GM15510 (cell line): ENCODE measurements around the gene DGKI.

Experiments used
- POLR2A ChIP-seq: IDR thresholded peaks from 3 replicates; pipeline ENCODE4 v1.6.1; 2011; ENCODE audit warnings: borderline replicate concordance; ENCODE audit not compliant: insufficient read length; ENCODE audit errors: extremely low read depth

DGKI gene

DNA sequence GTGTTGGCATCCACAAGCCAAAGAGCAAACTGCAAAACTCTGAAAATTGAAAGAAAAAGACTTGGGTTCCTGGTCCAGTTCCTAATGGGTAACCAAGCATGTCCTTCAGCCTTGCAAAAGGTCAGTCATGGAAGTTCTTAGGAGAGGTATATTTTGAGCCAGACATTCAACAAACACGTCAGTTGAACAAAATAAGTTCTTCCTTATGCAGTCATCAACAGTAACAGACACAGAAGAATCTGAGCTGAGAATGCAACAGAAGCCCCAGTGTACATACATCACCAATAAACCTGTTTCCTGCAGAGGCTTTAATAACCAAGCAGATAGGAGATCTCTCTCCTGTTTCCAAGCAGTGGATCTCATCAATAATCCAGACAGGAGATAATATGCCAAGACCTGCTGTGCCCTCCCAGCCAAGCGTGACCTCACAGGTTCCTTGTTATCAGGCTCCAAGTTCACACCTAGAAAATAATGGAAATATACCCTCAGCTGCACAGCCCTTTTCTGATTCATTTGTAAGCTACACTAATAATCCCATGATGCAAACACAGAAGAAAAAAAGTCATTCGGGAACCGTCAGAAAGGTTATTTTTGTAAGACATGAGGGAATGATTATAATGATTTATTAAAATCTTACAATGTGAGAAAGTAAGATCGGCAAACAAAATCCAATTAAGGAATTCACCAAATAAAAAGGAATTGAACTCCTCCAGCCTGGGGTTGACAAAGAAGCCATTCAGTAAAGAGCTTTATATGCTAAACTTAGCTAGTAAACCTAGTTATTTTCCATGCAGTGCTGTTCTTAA lies 90.7 kb downstream of the DGKI start:
- TF ChIP-seq POLR2A = no peak

DNA sequence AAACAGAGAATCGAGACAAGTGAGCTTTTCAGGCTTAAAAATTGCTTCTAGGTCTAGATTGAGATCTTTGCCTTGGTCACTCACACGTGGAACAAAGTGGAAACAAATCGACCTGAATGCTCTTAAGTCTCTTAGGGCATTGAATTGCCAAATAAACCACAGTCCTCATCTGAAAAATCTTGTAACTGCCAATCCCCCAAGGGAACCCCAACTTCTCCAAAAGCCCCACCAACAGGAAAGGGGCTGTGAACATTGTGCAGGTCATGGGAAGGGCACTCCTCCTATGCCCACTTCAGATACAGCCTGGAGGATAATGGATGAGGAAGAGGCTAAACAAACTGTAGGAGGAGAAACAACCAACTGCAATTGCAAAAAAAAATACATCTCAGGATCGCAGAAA lies 91.3 kb downstream of the DGKI start:
- no peak for TF ChIP-seq POLR2A

DNA sequence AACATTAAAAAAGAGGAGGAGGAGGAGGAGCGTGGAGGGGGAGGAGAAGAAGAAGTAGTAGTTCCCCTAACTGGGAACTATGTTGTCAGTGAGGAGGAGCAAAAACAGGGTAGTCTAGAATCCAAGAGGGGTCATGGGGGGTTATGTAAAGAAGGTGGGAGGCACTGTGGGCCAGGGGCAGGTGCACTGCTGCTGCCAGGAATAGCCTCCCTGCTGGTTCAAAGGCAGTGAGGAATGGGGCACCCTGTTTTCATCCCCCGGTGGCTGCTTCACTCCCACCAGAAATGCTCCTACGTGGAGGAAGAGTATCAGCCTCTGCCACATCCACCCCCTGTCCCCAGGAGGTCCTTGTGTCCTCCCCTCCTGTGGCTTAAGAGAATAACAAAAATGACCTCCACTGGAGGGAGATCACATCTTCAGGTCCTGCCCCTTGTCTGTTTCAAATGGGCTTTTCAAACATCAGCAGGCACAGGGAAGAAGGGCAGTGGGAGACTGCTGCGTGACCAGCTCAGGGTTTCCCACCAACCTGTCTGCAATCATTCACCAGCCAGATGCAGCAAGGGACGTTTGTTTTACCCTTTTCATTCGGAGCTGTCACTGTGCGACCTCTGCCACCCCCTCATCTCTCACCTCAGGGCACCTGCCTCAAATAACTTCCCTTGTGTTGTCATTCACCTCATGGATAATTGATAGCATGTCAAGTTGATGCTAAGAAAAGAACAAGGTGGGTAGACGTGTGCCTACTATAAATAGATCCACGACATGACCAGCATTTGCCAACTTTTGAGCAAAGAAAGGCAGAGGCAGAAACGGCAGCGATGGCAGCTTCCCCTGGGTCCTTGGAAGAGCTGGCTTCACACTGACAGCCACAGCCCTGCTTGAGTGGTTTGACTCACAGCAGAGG lies 92.6 kb downstream of the DGKI start:
- TF ChIP-seq POLR2A = no peak

DNA sequence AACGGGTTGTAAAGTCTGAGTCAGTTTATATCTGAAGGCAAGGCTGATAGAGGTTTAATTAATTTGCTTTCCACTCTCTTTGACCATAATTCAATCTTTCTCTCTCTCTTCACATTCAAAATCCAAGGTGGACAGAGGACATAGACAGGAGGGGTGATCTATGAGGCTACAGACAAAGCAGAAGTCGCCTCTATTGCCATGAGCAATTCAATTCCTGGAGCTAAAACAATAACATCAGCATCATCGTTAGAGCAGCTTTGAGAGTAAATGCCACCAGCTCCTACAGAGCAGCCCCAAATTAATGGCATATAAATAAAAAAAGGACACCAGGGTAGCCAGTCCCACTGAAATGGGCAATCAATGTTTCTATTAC lies 93.2 kb downstream of the DGKI start:
- TF ChIP-seq POLR2A = no peak

DNA sequence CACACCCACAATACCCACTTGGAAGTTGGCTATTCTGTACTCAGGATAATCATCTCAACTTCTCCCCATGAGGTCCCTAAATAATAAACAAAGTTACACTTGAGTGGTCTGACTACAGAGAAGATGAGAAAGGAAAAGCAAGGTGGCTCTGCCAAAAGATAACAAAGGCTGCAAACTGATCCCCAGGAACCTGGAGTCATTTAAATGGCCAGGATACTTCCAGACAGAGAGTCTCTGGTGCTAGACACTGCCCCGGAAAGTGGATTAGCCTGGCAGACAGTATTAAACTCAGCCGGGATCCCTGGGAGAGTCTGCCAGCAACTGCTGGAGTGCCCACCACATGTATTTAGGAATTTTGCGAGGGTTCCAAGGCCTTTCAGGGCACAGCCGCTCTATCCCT lies 93.7 kb downstream of the DGKI start:
- TF ChIP-seq POLR2A = no peak

DNA sequence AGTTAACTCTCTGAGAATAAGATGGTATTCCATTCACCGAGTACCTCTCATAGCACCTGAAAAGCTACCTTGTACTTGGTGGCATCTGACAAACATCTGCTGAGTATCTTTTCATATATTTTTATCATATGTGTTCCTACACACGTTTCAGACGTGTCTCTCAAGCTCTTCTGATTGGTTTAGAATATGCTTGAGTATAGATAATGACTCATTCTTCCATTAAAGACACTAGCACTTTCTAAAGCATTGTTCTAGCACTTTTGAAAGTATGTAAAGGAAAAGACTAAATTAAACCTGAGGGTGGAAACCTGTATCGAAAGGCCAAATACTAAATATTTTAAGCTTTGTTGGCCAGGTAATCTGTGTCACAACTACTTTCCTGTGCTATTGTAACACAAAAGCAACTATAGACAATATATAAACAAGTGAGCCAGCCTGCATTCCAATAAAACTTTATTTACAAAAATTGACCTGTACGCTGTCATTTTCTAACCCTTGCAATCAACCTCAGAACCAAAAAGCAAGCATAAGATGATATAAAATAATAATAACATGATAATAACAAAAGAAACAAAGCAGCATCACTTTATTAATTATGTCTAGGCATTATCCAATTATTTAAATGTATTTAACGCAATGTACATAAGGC lies 95.3 kb downstream of the DGKI start:
- TF ChIP-seq POLR2A = no peak

GRCh38 chr7:137747359-137748031 lies 99.3 kb downstream of the DGKI start:
- TF ChIP-seq POLR2A = no peak

DNA sequence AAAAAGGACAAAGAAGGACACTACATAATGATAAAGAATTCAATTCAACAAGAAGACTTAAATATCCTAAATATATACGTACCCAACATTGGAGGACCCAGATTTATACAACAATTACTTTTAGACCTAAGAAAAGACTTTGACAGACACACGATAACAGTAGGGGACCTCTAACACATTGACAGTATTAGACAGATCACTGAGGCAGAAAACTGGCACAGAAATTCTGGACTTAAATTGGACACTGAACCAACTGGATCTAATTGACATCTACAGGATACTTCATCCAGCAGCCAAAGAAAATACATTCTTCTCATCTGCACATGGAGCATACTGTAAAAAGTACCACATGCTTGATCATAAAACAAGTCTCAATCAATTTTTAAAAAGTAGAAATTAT lies 103.8 kb downstream of the DGKI start:
- TF ChIP-seq POLR2A = no peak

DNA sequence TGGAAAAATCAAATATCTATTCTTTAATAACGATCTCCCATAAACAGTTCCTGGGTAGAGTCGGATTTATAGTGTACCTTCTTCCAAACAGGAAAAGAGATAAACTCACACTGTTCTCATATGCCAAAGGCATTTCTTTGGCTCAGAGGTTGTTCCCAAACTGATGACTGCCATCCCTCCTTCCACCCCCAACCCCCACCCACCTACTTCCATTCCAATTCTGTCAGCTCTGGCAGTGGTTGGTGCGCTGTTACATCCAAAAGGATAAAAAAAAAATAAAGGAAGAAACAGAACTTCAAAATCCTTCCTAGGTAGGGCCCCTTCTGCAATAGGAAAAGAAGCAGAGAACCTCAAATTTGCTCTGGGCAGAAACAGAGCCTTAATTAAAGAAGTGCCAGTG lies 104.7 kb downstream of the DGKI start:
- TF ChIP-seq POLR2A = no peak

- TF ChIP-seq POLR2A = no peak
Observed at GRCh38 chr7:137741443-137741842, 105.3 kb downstream of the DGKI start.

- no peak for TF ChIP-seq POLR2A
Observed at GRCh38 chr7:137734221-137734620, 112.6 kb downstream of the DGKI start.

GRCh38 chr7:137732168-137732567 lies 114.6 kb downstream of the DGKI start:
- no peak for TF ChIP-seq POLR2A

GRCh38 chr7:137731436-137731835 lies 115.3 kb downstream of the DGKI start:
- no peak for TF ChIP-seq POLR2A

- TF ChIP-seq POLR2A = no peak
Observed at GRCh38 chr7:137728426-137728825, 118.3 kb downstream of the DGKI start.

- no peak for TF ChIP-seq POLR2A
Observed at GRCh38 chr7:137727413-137727812, 119.4 kb downstream of the DGKI start.
